Measurements from ENCODE around the gene CARTPT.
A peak's percentile ranks its signal among the peaks of the same experiment; 100 is the strongest.

The CARTPT gene

GRCh38 chr5:71719063-71719964 is at the start of gene CARTPT:
TSS of gene CARTPT (plus strand) at chr5:71719275. CDS start at chr5:71719294, 19 bp downstream.
- Histone ChIP-seq H3K36me3 (no peaks in the 10 kb centered on the region), H3K4me1 (no peaks in the 10 kb centered on the region), H3K27ac (no peak within 1 kb of the TSS), H4K20me1 (no peaks in the 10 kb centered on the region), H3K27me3 (no peaks in the 10 kb centered on the region), H3K4me2 (no peak within 1 kb of the TSS), H3K4me3 (no peak within 1 kb of the TSS), H3K9ac (no peak within 1 kb of the TSS), H3K9me3 (peaks cover 8% of the 10 kb centered on the region)
- TF ChIP-seq Cebpa-rat (IDR thresholded peaks at IDR 0.05) = no peak

GRCh38 chr5:71677977-71678376 is 41.1 kb upstream of the CARTPT start:
- H3K27me3 ChIP-seq = no peaks in the 10 kb centered on the region
- 0 out of 2 replicates have a peak, but pooled peaks cover 7% of the 10 kb centered on the region for H3K4me1 ChIP-seq
- no peak overlapping the region for H3K4me3 ChIP-seq
- no peak overlapping the region for H3K4me2 ChIP-seq
- H3K9ac ChIP-seq = no peak overlapping the region
- no peak for TF ChIP-seq Cebpa-rat (IDR thresholded peaks at IDR 0.05)
- H3K36me3 ChIP-seq = no peaks in the 10 kb centered on the region
- no peaks in the 10 kb centered on the region for H4K20me1 ChIP-seq
- no peaks in the 10 kb centered on the region for H3K9me3 ChIP-seq
- no peak overlapping the region for H3K27ac ChIP-seq

GRCh38 chr5:71679714-71680113 is 39.4 kb upstream of the CARTPT start:
- peaks cover 16% of the 10 kb centered on the region for H3K4me1 ChIP-seq
- peaks cover 16% of the 10 kb centered on the region for H3K9me3 ChIP-seq
- no peaks in the 10 kb centered on the region for H3K27me3 ChIP-seq
- no peak overlapping the region for H3K4me3 ChIP-seq
- H3K27ac ChIP-seq = no peak overlapping the region
- no peak overlapping the region for H3K4me2 ChIP-seq
- H4K20me1 ChIP-seq = no peaks in the 10 kb centered on the region
- TF ChIP-seq Cebpa-rat (IDR thresholded peaks at IDR 0.05) = no peak
- no peak overlapping the region for H3K9ac ChIP-seq
- H3K36me3 ChIP-seq = no peaks in the 10 kb centered on the region

GRCh38 chr5:71680510-71680909 is 38.6 kb upstream of the CARTPT start:
- H3K27ac ChIP-seq = no peak overlapping the region
- H3K4me2 ChIP-seq = no peak overlapping the region
- peaks cover 16% of the 10 kb centered on the region for H3K4me1 ChIP-seq
- no peaks in the 10 kb centered on the region for H3K36me3 ChIP-seq
- no peaks in the 10 kb centered on the region for H3K27me3 ChIP-seq
- no peak overlapping the region for H3K4me3 ChIP-seq
- H3K9me3 ChIP-seq = peaks cover 23% of the 10 kb centered on the region
- no peak for TF ChIP-seq Cebpa-rat (IDR thresholded peaks at IDR 0.05)
- no peaks in the 10 kb centered on the region for H4K20me1 ChIP-seq
- no peak overlapping the region for H3K9ac ChIP-seq

GRCh38 chr5:71681296-71681695 is 37.8 kb upstream of the CARTPT start:
- H3K4me2 ChIP-seq = no peak overlapping the region
- H3K9ac ChIP-seq = no peak overlapping the region
- no peaks in the 10 kb centered on the region for H4K20me1 ChIP-seq
- H3K4me1 ChIP-seq = peaks cover 16% of the 10 kb centered on the region
- no peak for TF ChIP-seq Cebpa-rat (IDR thresholded peaks at IDR 0.05)
- no peak overlapping the region for H3K27ac ChIP-seq
- H3K4me3 ChIP-seq = no peak overlapping the region
- no peaks in the 10 kb centered on the region for H3K36me3 ChIP-seq
- no peaks in the 10 kb centered on the region for H3K27me3 ChIP-seq
- H3K9me3 ChIP-seq = peaks cover 28% of the 10 kb centered on the region

GRCh38 chr5:71684309-71684708 is 34.8 kb upstream of the CARTPT start:
- peaks cover 16% of the 10 kb centered on the region for H3K4me1 ChIP-seq
- H3K4me3 ChIP-seq = no peak overlapping the region
- H3K9ac ChIP-seq = no peak overlapping the region
- no peaks in the 10 kb centered on the region for H4K20me1 ChIP-seq
- no peaks in the 10 kb centered on the region for H3K36me3 ChIP-seq
- TF ChIP-seq Cebpa-rat (IDR thresholded peaks at IDR 0.05) = no peak
- no peak overlapping the region for H3K27ac ChIP-seq
- peaks cover 28% of the 10 kb centered on the region for H3K9me3 ChIP-seq
- no peak overlapping the region for H3K4me2 ChIP-seq
- H3K27me3 ChIP-seq = no peaks in the 10 kb centered on the region

GRCh38 chr5:71693828-71694427 is 25.1 kb upstream of the CARTPT start:
- H3K9me3 ChIP-seq = 0 out of 2 replicates have a peak, but pooled peaks cover 6% of the 10 kb centered on the region
- H3K36me3 ChIP-seq = no peaks in the 10 kb centered on the region
- no peaks in the 10 kb centered on the region for H3K27me3 ChIP-seq
- no peak overlapping the region for H3K4me3 ChIP-seq
- H3K27ac ChIP-seq = peak overlapping the region; percentile 18; the same call in 1 of the 2 replicates
- peak overlapping the region; percentile 69 for H3K4me2 ChIP-seq
- H3K9ac ChIP-seq = peak overlapping the region; percentile 5; the same call in 1 of the 2 replicates
- H4K20me1 ChIP-seq = no peaks in the 10 kb centered on the region
- peaks cover 52% of the 10 kb centered on the region for H3K4me1 ChIP-seq
- no peak for TF ChIP-seq Cebpa-rat (IDR thresholded peaks at IDR 0.05)

- H3K9ac ChIP-seq = no peak overlapping the region
These were observed 24.0 kb upstream of the CARTPT start for GRCh38 chr5:71695071-71695470.

GRCh38 chr5:71695595-71695994 is 23.5 kb upstream of the CARTPT start:
- Histone ChIP-seq H3K9me3 (0 out of 2 replicates have a peak, but pooled peaks cover 6% of the 10 kb centered on the region), H3K4me2 (no peak overlapping the region), H3K36me3 (no peaks in the 10 kb centered on the region), H3K4me1 (peaks cover 56% of the 10 kb centered on the region), H3K4me3 (no peak overlapping the region), H4K20me1 (no peaks in the 10 kb centered on the region), H3K27me3 (no peaks in the 10 kb centered on the region), H3K27ac (no peak overlapping the region), H3K9ac (no peak overlapping the region)
- no peak for TF ChIP-seq Cebpa-rat (IDR thresholded peaks at IDR 0.05)

More at GRCh38 chr5:71695071-71695470, 24.0 kb upstream of the CARTPT start:
- Histone ChIP-seq H3K4me2 (peak overlapping the region; percentile 69; the same call in 1 of the 2 replicates), H3K27me3 (no peaks in the 10 kb centered on the region), H4K20me1 (no peaks in the 10 kb centered on the region), H3K36me3 (no peaks in the 10 kb centered on the region), H3K4me3 (no peak overlapping the region), H3K27ac (no peak overlapping the region), H3K4me1 (peaks cover 56% of the 10 kb centered on the region), H3K9me3 (0 out of 2 replicates have a peak, but pooled peaks cover 6% of the 10 kb centered on the region)
- no peak for TF ChIP-seq Cebpa-rat (IDR thresholded peaks at IDR 0.05)

GRCh38 chr5:71697967-71698366 is 21.1 kb upstream of the CARTPT start:
- Histone ChIP-seq H3K36me3 (no peaks in the 10 kb centered on the region), H3K27ac (peak overlapping the region; percentile 61), H3K4me2 (peak overlapping the region; percentile 75), H3K27me3 (no peaks in the 10 kb centered on the region), H3K4me1 (peaks cover 56% of the 10 kb centered on the region), H3K9me3 (0 out of 2 replicates have a peak, but pooled peaks cover 6% of the 10 kb centered on the region), H3K4me3 (peak overlapping the region; percentile 25), H3K9ac (no peak overlapping the region), H4K20me1 (no peaks in the 10 kb centered on the region)
- TF ChIP-seq Cebpa-rat (IDR thresholded peaks at IDR 0.05) = no peak

All from BLaER1 (cell line).